ENCODE data around the gene RNF130.

Gene RNF130

GRCh38 chr5:180096616-180097015 is 25.1 kb upstream of the RNF130 start:
- TF ChIP-seq ZNF768 (tag by site-specific recombination; IDR thresholded peaks at IDR 0.05): no peak
- no peak for TF ChIP-seq ZNF19 (tag by site-specific recombination; IDR thresholded peaks at IDR 0.05; ENCODE audit: low read depth)
- no peak for TF ChIP-seq ZNF76 (tag by site-specific recombination; IDR thresholded peaks at IDR 0.05; ENCODE audit: borderline replicate concordance, low read depth)
- POLR2A ChIA-PET: no interaction called here
- Histone ChIP-seq H3K27ac (ENCODE audit: extremely low read depth, low read depth, low read length) (no peak overlapping the region), H3K4me3 (ENCODE audit: low read depth, low read length) (no peak overlapping the region), H3K36me3 (ENCODE audit: control insufficient read depth in 2 of 2, insufficient read depth in 1 of 2, low read length in 2 of 2) (no peaks in the 10 kb centered on the region), H3K4me1 (ENCODE audit: control insufficient read depth, insufficient read depth, low read length) (no peaks in the 10 kb centered on the region), H3K9me3 (ENCODE audit: control insufficient read depth, insufficient read depth, low read depth, low read length) (no peaks in the 10 kb centered on the region)
- CTCF ChIA-PET: interaction anchor here (0.8 kb wide), 1 partner anchor 17 kb away, joined by 3 read pairs; no protein-coding TSS in a partner anchor

DNA sequence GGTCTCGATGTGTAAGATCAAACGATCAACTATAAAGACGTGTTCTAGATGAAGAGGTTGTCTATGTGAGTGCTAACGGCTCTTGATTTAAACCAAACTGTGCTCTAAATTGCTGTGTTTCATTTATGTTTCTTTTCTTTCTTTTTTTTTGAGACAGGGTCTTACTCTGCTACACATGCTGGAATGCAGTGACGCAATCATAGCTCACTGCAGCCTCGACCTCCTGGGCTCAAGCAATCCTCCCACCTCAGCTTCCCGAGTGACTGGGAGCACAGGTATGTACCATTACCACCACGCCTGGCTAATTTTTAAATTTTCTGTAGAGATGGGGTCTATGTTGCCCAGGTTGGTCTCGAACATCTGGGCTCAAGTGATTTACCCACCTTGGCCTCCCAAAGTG is 24.0 kb upstream of the RNF130 start:
- Histone ChIP-seq H3K36me3 (ENCODE audit: control insufficient read depth in 2 of 2, insufficient read depth in 1 of 2, low read length in 2 of 2) (no peaks in the 10 kb centered on the region), H3K27ac (ENCODE audit: extremely low read depth, low read depth, low read length) (no peak overlapping the region), H3K9me3 (ENCODE audit: control insufficient read depth, insufficient read depth, low read depth, low read length) (no peaks in the 10 kb centered on the region), H3K4me3 (ENCODE audit: low read depth, low read length) (no peak overlapping the region), H3K4me1 (ENCODE audit: control insufficient read depth, insufficient read depth, low read length) (no peaks in the 10 kb centered on the region; the same call in 1 of the 2 replicates)
- TF ChIP-seq RBAK (tag by site-specific recombination; IDR thresholded peaks at IDR 0.05) (no peak), ZNF184 (tag by site-specific recombination; IDR thresholded peaks at IDR 0.05) (no peak), ZNF391 (tag by site-specific recombination; IDR thresholded peaks at IDR 0.05; ENCODE audit: borderline replicate concordance, low read depth) (no peak), ZNF341 (tag by site-specific recombination; IDR thresholded peaks at IDR 0.05; ENCODE audit: low read depth) (no peak), ZNF521 (tag by site-specific recombination; IDR thresholded peaks at IDR 0.05) (no peak), ZNF175 (tag by site-specific recombination; IDR thresholded peaks at IDR 0.05) (no peak), ATF2 (tag by site-specific recombination; IDR thresholded peaks at IDR 0.05; ENCODE audit: low read depth) (no peak), ZNF404 (tag by site-specific recombination; IDR thresholded peaks at IDR 0.05) (no peak), ZNF558 (tag by site-specific recombination; IDR thresholded peaks at IDR 0.05) (no peak), GLIS2 (tag by site-specific recombination; IDR thresholded peaks at IDR 0.05) (no peak), ZNF560 (tag by site-specific recombination; IDR thresholded peaks at IDR 0.05; ENCODE audit: borderline replicate concordance) (no peak), ZNF335 (tag by site-specific recombination; conservative IDR thresholded peaks at IDR 0.05) (no peak)
- TF ChIP-seq, protein P1, sequence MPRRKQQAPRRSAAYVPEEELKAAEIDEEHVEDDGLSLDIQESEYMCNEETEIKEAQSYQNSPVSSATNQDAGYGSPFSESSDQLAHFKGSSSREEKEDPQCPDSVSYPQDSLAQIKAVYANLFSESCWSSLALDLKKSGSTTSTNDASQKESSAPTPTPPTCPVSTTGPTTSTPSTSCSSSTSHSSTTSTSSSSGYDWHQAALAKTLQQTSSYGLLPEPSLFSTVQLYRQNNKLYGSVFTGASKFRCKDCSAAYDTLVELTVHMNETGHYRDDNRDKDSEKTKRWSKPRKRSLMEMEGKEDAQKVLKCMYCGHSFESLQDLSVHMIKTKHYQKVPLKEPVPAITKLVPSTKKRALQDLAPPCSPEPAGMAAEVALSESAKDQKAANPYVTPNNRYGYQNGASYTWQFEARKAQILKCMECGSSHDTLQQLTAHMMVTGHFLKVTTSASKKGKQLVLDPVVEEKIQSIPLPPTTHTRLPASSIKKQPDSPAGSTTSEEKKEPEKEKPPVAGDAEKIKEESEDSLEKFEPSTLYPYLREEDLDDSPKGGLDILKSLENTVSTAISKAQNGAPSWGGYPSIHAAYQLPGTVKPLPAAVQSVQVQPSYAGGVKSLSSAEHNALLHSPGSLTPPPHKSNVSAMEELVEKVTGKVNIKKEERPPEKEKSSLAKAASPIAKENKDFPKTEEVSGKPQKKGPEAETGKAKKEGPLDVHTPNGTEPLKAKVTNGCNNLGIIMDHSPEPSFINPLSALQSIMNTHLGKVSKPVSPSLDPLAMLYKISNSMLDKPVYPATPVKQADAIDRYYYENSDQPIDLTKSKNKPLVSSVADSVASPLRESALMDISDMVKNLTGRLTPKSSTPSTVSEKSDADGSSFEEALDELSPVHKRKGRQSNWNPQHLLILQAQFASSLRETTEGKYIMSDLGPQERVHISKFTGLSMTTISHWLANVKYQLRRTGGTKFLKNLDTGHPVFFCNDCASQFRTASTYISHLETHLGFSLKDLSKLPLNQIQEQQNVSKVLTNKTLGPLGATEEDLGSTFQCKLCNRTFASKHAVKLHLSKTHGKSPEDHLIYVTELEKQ (tag by site-specific recombination; IDR thresholded peaks at IDR 0.05; ENCODE audit: borderline replicate concordance): no peak
- TF ChIP-seq, protein P2, sequence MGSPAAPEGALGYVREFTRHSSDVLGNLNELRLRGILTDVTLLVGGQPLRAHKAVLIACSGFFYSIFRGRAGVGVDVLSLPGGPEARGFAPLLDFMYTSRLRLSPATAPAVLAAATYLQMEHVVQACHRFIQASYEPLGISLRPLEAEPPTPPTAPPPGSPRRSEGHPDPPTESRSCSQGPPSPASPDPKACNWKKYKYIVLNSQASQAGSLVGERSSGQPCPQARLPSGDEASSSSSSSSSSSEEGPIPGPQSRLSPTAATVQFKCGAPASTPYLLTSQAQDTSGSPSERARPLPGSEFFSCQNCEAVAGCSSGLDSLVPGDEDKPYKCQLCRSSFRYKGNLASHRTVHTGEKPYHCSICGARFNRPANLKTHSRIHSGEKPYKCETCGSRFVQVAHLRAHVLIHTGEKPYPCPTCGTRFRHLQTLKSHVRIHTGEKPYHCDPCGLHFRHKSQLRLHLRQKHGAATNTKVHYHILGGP (tag by site-specific recombination; IDR thresholded peaks at IDR 0.05): no peak
- TF ChIP-seq, protein P3, sequence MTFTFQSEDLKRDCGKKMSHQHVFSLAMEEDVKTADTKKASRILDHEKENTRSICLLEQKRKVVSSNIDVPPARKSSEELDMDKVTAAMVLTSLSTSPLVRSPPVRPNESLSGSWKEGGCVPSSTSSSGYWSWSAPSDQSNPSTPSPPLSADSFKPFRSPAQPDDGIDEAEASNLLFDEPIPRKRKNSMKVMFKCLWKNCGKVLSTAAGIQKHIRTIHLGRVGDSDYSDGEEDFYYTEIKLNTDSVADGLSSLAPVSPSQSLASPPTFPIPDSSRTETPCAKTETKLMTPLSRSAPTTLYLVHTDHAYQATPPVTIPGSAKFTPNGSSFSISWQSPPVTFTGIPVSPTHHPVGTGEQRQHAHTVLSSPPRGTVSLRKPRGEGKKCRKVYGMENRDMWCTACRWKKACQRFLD (tag by site-specific recombination; IDR thresholded peaks at IDR 0.05): no peak
- ChIA-PET CTCF (interaction anchor here (0.6 to 0.7 kb wide), 2 partner anchors 241 to 457 kb away, joined by 3 read pairs; no protein-coding TSS in a partner anchor), POLR2A (no interaction called here)

All from HEK293 (cell line).